Measurements from ENCODE around the gene ZP3. TPM values are rescaled to one million over a fixed set of nuclear protein-coding genes. Genes with fewer than 3 reads are reported as not detected.
"Not testable (repeated sequence)": the region's sequence is repeated elsewhere in the genome, so short reads cannot be mapped to it uniquely, and the experiment has no call there.

Gene ZP3
- total RNA-seq, 1 experiment from 2014 or later: 5.6 TPM

DNA sequence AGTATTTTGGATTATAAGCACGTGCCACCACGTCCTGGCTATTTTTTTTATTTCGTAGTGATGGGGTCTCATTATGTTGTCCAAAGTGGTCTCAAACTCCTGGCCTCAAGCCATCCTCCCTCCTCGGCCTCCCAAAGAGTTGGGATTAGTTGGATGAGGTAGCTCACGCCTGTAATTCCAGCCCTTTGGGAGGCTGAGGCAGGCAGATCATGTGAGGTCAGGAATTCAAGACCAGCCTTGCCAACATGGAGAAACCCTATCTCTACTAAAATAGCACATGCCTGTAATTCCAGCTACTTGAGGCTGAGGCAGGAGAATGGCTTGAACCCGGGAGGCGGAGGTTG lies 44.2 kb upstream of the ZP3 start:
- H3K27me3 Mint-ChIP-seq (ENCODE audit: insufficient read depth, unreplicated experiment): no peaks in the 10 kb centered on the region
- BruUV-seq (replicated peaks): no TSS peak
- peak overlapping the region; percentile 54 for H3K4me3 Mint-ChIP-seq (ENCODE audit: unreplicated experiment)
- TF ChIP-seq, protein P1, sequence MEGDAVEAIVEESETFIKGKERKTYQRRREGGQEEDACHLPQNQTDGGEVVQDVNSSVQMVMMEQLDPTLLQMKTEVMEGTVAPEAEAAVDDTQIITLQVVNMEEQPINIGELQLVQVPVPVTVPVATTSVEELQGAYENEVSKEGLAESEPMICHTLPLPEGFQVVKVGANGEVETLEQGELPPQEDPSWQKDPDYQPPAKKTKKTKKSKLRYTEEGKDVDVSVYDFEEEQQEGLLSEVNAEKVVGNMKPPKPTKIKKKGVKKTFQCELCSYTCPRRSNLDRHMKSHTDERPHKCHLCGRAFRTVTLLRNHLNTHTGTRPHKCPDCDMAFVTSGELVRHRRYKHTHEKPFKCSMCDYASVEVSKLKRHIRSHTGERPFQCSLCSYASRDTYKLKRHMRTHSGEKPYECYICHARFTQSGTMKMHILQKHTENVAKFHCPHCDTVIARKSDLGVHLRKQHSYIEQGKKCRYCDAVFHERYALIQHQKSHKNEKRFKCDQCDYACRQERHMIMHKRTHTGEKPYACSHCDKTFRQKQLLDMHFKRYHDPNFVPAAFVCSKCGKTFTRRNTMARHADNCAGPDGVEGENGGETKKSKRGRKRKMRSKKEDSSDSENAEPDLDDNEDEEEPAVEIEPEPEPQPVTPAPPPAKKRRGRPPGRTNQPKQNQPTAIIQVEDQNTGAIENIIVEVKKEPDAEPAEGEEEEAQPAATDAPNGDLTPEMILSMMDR (IDR thresholded peaks at IDR 0.05; ENCODE audit: unreplicated experiment): no peak
- H3K4me1 Mint-ChIP-seq (ENCODE audit: insufficient read depth, unreplicated experiment): no peaks in the 10 kb centered on the region
- H3K36me3 Mint-ChIP-seq (ENCODE audit: insufficient read depth, unreplicated experiment): peaks cover 8% of the 10 kb centered on the region
- intact Hi-C loops (cut with micrococcal nuclease): no loop called here
- CTCF ChIA-PET: interaction anchor here (0.5 kb wide), 1 partner anchor 325 kb away, joined by 3 read pairs; no protein-coding TSS in a partner anchor
- peak overlapping the region; percentile 73 for H3K27ac Mint-ChIP-seq (ENCODE audit: low read depth, unreplicated experiment)
- POLR2A ChIA-PET: no interaction called here
- no peak for DNase-seq (ENCODE audit: unreplicated experiment)
- H3K9me3 Mint-ChIP-seq (ENCODE audit: unreplicated experiment): no peaks in the 10 kb centered on the region

DNA sequence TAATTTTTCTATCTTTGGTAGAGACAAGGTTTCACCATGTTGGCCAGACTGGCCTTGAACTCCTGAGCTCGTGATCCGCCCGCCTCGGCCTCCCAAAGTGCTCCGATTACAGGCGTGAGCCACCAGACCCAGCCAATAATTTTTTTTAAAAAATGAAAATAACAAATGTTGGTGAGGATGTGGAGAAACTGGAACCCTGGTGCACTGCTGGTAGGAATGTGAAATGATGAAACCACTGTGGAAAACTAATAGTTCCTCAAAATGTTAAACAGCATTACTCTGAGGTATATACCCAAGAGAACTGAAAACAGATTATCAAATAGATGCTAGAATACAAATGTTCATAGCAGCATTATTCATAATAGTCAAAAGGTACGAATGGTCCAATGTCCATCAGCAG lies 42.9 kb upstream of the ZP3 start:
- peaks cover 8% of the 10 kb centered on the region for H3K36me3 Mint-ChIP-seq (ENCODE audit: insufficient read depth, unreplicated experiment)
- H3K9me3 Mint-ChIP-seq (ENCODE audit: unreplicated experiment): no peaks in the 10 kb centered on the region
- DNase-seq (ENCODE audit: unreplicated experiment): no peak
- no peak overlapping the region for H3K4me3 Mint-ChIP-seq (ENCODE audit: unreplicated experiment)
- TF ChIP-seq, protein P1 (IDR thresholded peaks at IDR 0.05; ENCODE audit: unreplicated experiment): no peak
- peaks cover 2% of the 10 kb centered on the region for H3K4me1 Mint-ChIP-seq (ENCODE audit: insufficient read depth, unreplicated experiment)
- intact Hi-C loops (cut with micrococcal nuclease): no loop called here
- no TSS peak for BruUV-seq (replicated peaks)
- no peak overlapping the region for H3K27ac Mint-ChIP-seq (ENCODE audit: low read depth, unreplicated experiment)
- CTCF ChIA-PET: no interaction called here
- POLR2A ChIA-PET: interaction anchor here (1.2 kb wide), 1 partner anchor 22 kb away, joined by 4 read pairs; no protein-coding TSS in a partner anchor
- H3K27me3 Mint-ChIP-seq (ENCODE audit: insufficient read depth, unreplicated experiment): no peaks in the 10 kb centered on the region

DNA sequence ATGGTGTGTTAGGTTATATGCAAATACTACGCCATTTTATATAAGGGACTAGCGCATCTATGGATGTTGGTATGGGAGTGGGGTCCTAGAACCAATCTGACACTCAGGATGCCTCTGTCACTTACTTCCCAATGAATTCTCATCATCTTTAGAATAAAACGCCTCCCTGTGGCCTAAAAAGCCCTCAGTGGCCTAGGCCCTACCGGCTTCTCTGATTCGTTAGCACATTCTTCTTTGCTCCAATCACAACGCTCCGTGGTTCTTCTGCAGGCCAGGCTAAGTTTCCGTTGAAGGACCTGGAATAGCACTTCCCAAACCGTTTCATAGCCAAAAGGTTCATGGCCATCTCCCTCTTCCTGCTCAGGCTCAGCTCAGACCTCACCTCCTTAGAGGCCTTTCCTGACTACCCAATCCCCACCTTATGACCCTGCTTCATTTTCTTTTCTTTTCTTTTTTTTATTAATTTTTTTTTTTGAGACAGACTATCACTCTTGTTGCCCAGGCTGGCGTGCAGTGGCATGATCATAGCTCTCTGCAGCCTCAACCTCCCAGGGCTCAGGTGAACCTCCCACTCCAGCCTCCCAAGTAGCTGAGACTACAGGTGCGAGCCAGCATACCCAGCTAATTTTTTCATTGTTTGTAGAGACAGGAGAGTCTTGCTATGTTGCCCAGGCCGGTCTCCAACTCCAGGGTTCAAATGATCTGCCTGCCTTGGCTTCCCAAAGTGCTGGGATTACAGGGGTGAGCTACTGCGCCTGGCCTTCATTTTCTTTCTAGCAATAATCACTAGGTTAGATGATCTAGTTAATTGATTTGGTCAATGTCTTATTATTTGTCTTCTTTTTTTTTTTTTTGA lies 41.4 kb upstream of the ZP3 start:
- peaks cover 5% of the 10 kb centered on the region for H3K4me1 Mint-ChIP-seq (ENCODE audit: insufficient read depth, unreplicated experiment)
- no peak overlapping the region for H3K27ac Mint-ChIP-seq (ENCODE audit: low read depth, unreplicated experiment)
- no TSS peak for BruUV-seq (replicated peaks)
- no peak for DNase-seq (ENCODE audit: unreplicated experiment)
- no peak overlapping the region for H3K4me3 Mint-ChIP-seq (ENCODE audit: unreplicated experiment)
- CTCF ChIA-PET: interaction anchor here (0.7 to 1.2 kb wide), 2 partner anchors 12 to 19 kb away, joined by 3 to 5 read pairs; no protein-coding TSS in a partner anchor
- H3K9me3 Mint-ChIP-seq (ENCODE audit: unreplicated experiment): no peaks in the 10 kb centered on the region
- H3K27me3 Mint-ChIP-seq (ENCODE audit: insufficient read depth, unreplicated experiment): no peaks in the 10 kb centered on the region
- POLR2A ChIA-PET: interaction anchor here (0.7 to 1.5 kb wide), 2 partner anchors 25 to 41 kb away, joined by 3 to 4 read pairs; partner anchors contain the start of gene YWHAG
- intact Hi-C loops (cut with micrococcal nuclease): no loop called here
- H3K36me3 Mint-ChIP-seq (ENCODE audit: insufficient read depth, unreplicated experiment): peaks cover 8% of the 10 kb centered on the region
- TF ChIP-seq, protein P1 (IDR thresholded peaks at IDR 0.05; ENCODE audit: unreplicated experiment): no peak

DNA sequence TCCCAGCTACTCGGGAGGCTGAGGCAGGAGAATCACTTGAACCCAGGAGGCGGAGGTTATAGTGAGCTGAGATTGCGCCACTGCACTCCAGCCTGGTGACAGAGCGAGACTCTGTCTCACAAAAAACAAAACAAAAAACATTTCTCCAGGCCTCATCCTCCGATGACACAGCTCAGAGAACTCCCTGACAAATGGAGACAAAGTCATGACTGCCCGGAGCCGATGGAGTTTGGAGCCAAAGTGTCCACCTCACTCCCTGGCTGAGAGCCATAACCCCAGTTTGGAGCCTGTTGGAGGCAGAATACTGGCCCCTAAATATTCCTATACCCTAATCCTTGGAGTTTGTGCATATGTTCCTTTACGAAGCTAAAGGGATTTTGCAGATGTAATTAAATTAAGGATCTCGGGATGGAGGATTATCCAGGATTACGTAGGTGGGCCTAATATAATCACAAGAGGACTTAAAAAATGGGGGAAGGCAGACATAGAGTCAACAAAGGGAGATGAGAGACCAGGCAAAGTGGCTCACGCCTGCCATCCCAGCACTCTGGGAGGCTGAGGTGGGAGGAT lies 38.0 kb upstream of the ZP3 start:
- Mint-ChIP-seq H3K4me1 (ENCODE audit: insufficient read depth, unreplicated experiment) (peaks cover 5% of the 10 kb centered on the region), H3K27ac (ENCODE audit: low read depth, unreplicated experiment) (no peak overlapping the region), H3K27me3 (ENCODE audit: insufficient read depth, unreplicated experiment) (no peaks in the 10 kb centered on the region), H3K9me3 (ENCODE audit: unreplicated experiment) (no peaks in the 10 kb centered on the region), H3K4me3 (ENCODE audit: unreplicated experiment) (no peak overlapping the region), H3K36me3 (ENCODE audit: insufficient read depth, unreplicated experiment) (no peaks in the 10 kb centered on the region)
- no TSS peak for BruUV-seq (replicated peaks)
- peak; percentile 53 for DNase-seq (ENCODE audit: unreplicated experiment)
- POLR2A ChIA-PET: interaction anchor here (0.6 to 1.2 kb wide), 3 partner anchors 14 to 63 kb away, joined by 3 read pairs; no protein-coding TSS in a partner anchor
- CTCF ChIA-PET: interaction anchor here (0.6 to 0.7 kb wide), 3 partner anchors 21 to 101 kb away, joined by 3 to 5 read pairs (median 4); no protein-coding TSS in a partner anchor
- intact Hi-C loops (cut with micrococcal nuclease): no loop called here
- TF ChIP-seq, protein P1 (IDR thresholded peaks at IDR 0.05; ENCODE audit: unreplicated experiment): no peak

DNA sequence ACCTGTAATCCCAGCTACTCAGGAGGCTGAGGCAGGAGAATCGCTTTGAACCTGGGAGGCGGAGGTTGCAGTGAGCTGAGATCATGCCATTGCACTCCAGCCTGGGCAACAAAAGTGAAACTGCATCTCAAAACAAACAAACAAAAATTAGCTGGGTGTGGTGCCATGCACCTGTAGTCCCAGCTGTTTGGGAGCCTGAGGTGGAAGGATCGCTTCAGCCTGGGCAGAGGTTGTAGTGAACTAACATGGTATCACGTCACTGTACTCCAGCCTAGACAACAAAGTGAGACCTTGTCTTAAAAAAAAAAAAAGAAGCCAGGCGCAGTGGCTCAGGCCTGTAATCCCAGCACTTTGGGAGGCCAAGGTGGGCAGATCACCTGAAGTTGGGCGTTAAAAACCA lies 37.0 kb upstream of the ZP3 start:
- H3K4me1 Mint-ChIP-seq (ENCODE audit: insufficient read depth, unreplicated experiment); BruUV-seq (replicated peaks); H3K36me3 Mint-ChIP-seq (ENCODE audit: insufficient read depth, unreplicated experiment); CTCF ChIA-PET; H3K27ac Mint-ChIP-seq (ENCODE audit: low read depth, unreplicated experiment); intact Hi-C loops (cut with micrococcal nuclease); H3K4me3 Mint-ChIP-seq (ENCODE audit: unreplicated experiment); H3K27me3 Mint-ChIP-seq (ENCODE audit: insufficient read depth, unreplicated experiment); DNase-seq (ENCODE audit: unreplicated experiment); H3K9me3 Mint-ChIP-seq (ENCODE audit: unreplicated experiment): not testable (repeated sequence)
- POLR2A ChIA-PET: interaction anchor here (1.4 kb wide), 1 partner anchor 28 kb away, joined by 4 read pairs; no protein-coding TSS in a partner anchor
